CD4-positive, alpha-beta memory T cell (primary cell): ENCODE measurements around the gene SNX15. TPM values are rescaled to one million over a fixed set of nuclear protein-coding genes. Genes with fewer than 3 reads are reported as not detected.

Experiments
- CTCF ChIA-PET: fragments of 350-600 bp; sonication (Branson Sonifier 250); formaldehyde crosslinking; loops from one replicate; lab custom pipeline; 2021; ENCODE audit warnings: inconsistent platforms; ENCODE audit not compliant: partially characterized antibody; lab: Charles Lee
- POLR2A ChIA-PET: fragments of 350-600 bp; sonication (Branson Sonifier 250); formaldehyde crosslinking; loops from one replicate; lab custom pipeline; 2021; ENCODE audit not compliant: partially characterized antibody; lab: Charles Lee
- DNase-seq, 5 donors: peaks; one replicate each; pipeline versions ENCODE4 v3.0.0 to v3.0.0-alpha.2; 2020 to 2022; ENCODE audit warnings: mixed read lengths in 1 of 5
- H3K27ac ChIP-seq: one replicate; pipeline ENCODE4 v1.7.0; 2013; ENCODE audit warnings: low read depth, low read length
- H3K27me3 ChIP-seq: 2 replicates; pipeline ENCODE4 v1.7.0; 2013; ENCODE audit warnings: mild to moderate bottlenecking, low read length, moderate library complexity; ENCODE audit not compliant: insufficient read depth
- H3K36me3 ChIP-seq: 2 replicates; pipeline ENCODE4 v1.7.0; 2013; ENCODE audit warnings: mild to moderate bottlenecking, low read length, moderate library complexity; ENCODE audit not compliant: insufficient read depth
- H3K4me1 ChIP-seq: 2 replicates; pipeline ENCODE4 v1.7.0; 2013; ENCODE audit warnings: mild to moderate bottlenecking, low read length, moderate library complexity; ENCODE audit not compliant: insufficient read depth
- H3K4me3 ChIP-seq, 2 donors: one replicate each; pipeline ENCODE4 v1.7.0; 2013; ENCODE audit warnings: low read length in 2 of 2, mild to moderate bottlenecking in 1 of 2
- H3K9me3 ChIP-seq, 2 donors: one replicate each; pipeline ENCODE4 v1.7.0; 2013; ENCODE audit warnings: low read length in 2 of 2, control low read depth in 1 of 2; ENCODE audit not compliant: control insufficient read depth in 1 of 2
- H3K27ac Mint-ChIP-seq, 7 donors: one replicate each; pipeline ENCODE4 v1.8.0; 2020 to 2021; ENCODE audit warnings: mixed read lengths in 7 of 7, mild to moderate bottlenecking in 6 of 7, inconsistent platforms in 3 of 7, moderate library complexity in 3 of 7
- H3K27me3 Mint-ChIP-seq, 2 donors: one replicate each; pipeline ENCODE4 v1.8.0; 2020 to 2021; ENCODE audit warnings: mixed read lengths in 2 of 2
- H3K36me3 Mint-ChIP-seq, 2 donors: one replicate each; pipeline ENCODE4 v1.8.0; 2020 to 2021; ENCODE audit warnings: mixed read lengths in 2 of 2, inconsistent platforms in 1 of 2, mild to moderate bottlenecking in 1 of 2
- H3K4me1 Mint-ChIP-seq, 4 donors: one replicate each; pipeline ENCODE4 v1.8.0; 2020 to 2021; ENCODE audit warnings: mixed read lengths in 4 of 4, mild to moderate bottlenecking in 1 of 4
- H3K4me3 Mint-ChIP-seq, 8 donors: one replicate each; pipeline ENCODE4 v1.8.0; 2020 to 2021; ENCODE audit warnings: mixed read lengths in 8 of 8, mild to moderate bottlenecking in 7 of 8, moderate library complexity in 6 of 8, inconsistent platforms in 3 of 8
- H3K9me3 Mint-ChIP-seq, 8 donors: one replicate each; pipeline ENCODE4 v1.8.0; 2020 to 2021; ENCODE audit warnings: mixed read lengths in 8 of 8, mild to moderate bottlenecking in 5 of 8, inconsistent platforms in 3 of 8, moderate library complexity in 1 of 8
- intact Hi-C: fragments of 100-400 bp; cut with micrococcal nuclease; formaldehyde crosslinking; loops from one replicate; pipeline ENCODE4 v1.15.1; 2023
- polyA plus RNA-seq, 2 donors: library from polyadenylated mRNA; unstranded; fragments of 300-500 nt; fragmentation: Illumina TruSeq; gene quantifications; one replicate each; pipeline ENCODE4 v1.2.3, GENCODE V29; 2021
- total RNA-seq, 2 experiments: library from RNA; stranded (reverse); gene quantifications; one replicate each; pipeline ENCODE4 v1.2.3, GENCODE V29; 2021

SNX15 gene
- total and polyA plus RNA-seq, 4 experiments from 2014 or later, result 19.8 to 26.7 (median 23.9) TPM

DNA sequence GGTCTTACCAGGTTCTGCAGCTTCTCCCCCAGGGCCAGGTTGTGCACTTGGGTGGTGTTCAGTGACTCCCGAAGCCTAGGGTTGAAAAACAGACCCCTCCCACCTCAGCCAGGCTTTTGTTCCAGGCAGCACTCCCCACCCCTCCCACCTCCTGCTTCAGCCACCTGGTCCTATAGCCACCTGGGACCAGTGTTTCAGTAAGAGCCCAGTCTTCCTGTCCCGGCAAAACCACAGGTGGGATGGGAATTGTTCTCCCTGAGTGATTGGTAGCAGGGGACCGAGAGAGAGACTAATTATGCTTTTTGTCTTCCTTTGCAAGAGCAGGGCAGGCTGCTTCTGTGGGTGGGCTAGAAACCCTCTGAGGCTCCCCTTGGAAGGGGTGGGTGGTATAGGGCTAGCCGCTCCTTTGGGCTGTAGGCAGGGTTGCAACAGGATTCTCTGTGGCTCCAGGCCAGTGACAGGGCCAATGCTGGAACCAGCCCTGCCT lies 39.6 kb downstream of the SNX15 start:
- DNase-seq, result no peak
- H3K27me3 Mint-ChIP-seq, result no peaks in the 10 kb centered on the region
- no peaks in the 10 kb centered on the region for H3K27me3 ChIP-seq
- H3K36me3 ChIP-seq, result no peaks in the 10 kb centered on the region
- no peaks in the 10 kb centered on the region for H3K9me3 Mint-ChIP-seq
- H3K4me3 ChIP-seq, result no peak overlapping the region
- POLR2A ChIA-PET, result no interaction called here
- H3K36me3 Mint-ChIP-seq, result no peaks in the 10 kb centered on the region
- H3K4me1 Mint-ChIP-seq, result no peaks in the 10 kb centered on the region
- no peak overlapping the region for H3K4me3 Mint-ChIP-seq
- CTCF ChIA-PET, result no interaction called here
- intact Hi-C loops, result no loop called here
- no peaks in the 10 kb centered on the region for H3K4me1 ChIP-seq
- no peak overlapping the region for H3K27ac Mint-ChIP-seq
- H3K9me3 ChIP-seq, result no peaks in the 10 kb centered on the region
- no peak overlapping the region for H3K27ac ChIP-seq

DNA sequence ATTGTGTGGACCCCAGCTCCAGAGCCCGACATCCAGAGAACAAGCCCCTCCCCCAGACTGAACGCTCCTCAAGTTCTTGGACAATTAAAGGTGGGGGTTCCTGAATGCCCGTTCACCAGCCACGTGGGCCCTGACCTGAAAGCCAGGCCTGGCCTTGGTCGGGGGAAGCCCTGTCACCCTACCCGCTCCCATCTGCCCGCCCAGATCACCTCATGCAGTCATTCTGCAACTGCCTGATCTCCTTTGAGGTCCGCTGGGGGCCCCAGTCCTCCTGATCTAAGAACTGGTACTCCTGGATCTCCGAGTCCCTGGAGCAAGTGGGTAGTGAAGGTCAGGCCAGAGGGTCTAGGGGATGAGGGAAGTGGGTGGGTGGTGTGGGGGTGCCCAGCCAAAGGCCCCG lies 40.2 kb downstream of the SNX15 start:
- no peaks in the 10 kb centered on the region for H3K9me3 ChIP-seq
- no peak overlapping the region for H3K27ac ChIP-seq
- no peak overlapping the region for H3K4me3 ChIP-seq
- ChIA-PET CTCF (no interaction called here), POLR2A (no interaction called here)
- no peak for DNase-seq
- no peaks in the 10 kb centered on the region for H3K27me3 Mint-ChIP-seq
- H3K4me1 Mint-ChIP-seq, result no peaks in the 10 kb centered on the region
- no peaks in the 10 kb centered on the region for H3K36me3 Mint-ChIP-seq
- no peaks in the 10 kb centered on the region for H3K36me3 ChIP-seq
- H3K9me3 Mint-ChIP-seq, result no peaks in the 10 kb centered on the region
- intact Hi-C loops, result no loop called here
- no peaks in the 10 kb centered on the region for H3K27me3 ChIP-seq
- H3K4me1 ChIP-seq, result no peaks in the 10 kb centered on the region
- no peak overlapping the region for H3K27ac Mint-ChIP-seq
- no peak overlapping the region for H3K4me3 Mint-ChIP-seq

GRCh38 chr11:65069217-65069616 lies 42.0 kb downstream of the SNX15 start:
- no peaks in the 10 kb centered on the region for H3K36me3 ChIP-seq
- CTCF ChIA-PET, result interaction anchor here (1.3 kb wide), 1 partner anchor 9 kb away, joined by 4 read pairs; no protein-coding TSS in a partner anchor
- H3K27me3 Mint-ChIP-seq, result no peaks in the 10 kb centered on the region
- H3K4me3 ChIP-seq, result no peak overlapping the region
- no peaks in the 10 kb centered on the region for H3K4me1 Mint-ChIP-seq
- no peak overlapping the region for H3K27ac ChIP-seq
- H3K9me3 ChIP-seq, result no peaks in the 10 kb centered on the region
- no peaks in the 10 kb centered on the region for H3K4me1 ChIP-seq
- no peak for DNase-seq
- no peak overlapping the region for H3K27ac Mint-ChIP-seq
- H3K27me3 ChIP-seq, result no peaks in the 10 kb centered on the region
- POLR2A ChIA-PET, result no interaction called here
- no peak overlapping the region for H3K4me3 Mint-ChIP-seq
- H3K9me3 Mint-ChIP-seq, result peaks cover 0 to 2% (median 0%) of the 10 kb centered on the region in 8 donors
- no peaks in the 10 kb centered on the region for H3K36me3 Mint-ChIP-seq
- intact Hi-C loops, result no loop called here

- Mint-ChIP-seq H3K4me3 (no peak overlapping the region), H3K27ac (no peak overlapping the region), H3K9me3 (peaks cover 0 to 2% (median 0%) of the 10 kb centered on the region in 8 donors), H3K36me3 (no peaks in the 10 kb centered on the region), H3K27me3 (no peaks in the 10 kb centered on the region), H3K4me1 (no peaks in the 10 kb centered on the region)
- no peaks in the 10 kb centered on the region for H3K4me1 ChIP-seq
- ChIA-PET CTCF (interaction anchor here (9.5 kb wide), 1 partner anchor 60 kb away, joined by 57 read pairs; the partner anchor contains the start of gene ARL2), POLR2A (no interaction called here)
- H3K4me3 ChIP-seq, result no peak overlapping the region
- H3K27me3 ChIP-seq, result no peaks in the 10 kb centered on the region
- H3K9me3 ChIP-seq, result no peaks in the 10 kb centered on the region
- H3K36me3 ChIP-seq, result no peaks in the 10 kb centered on the region
- no peak overlapping the region for H3K27ac ChIP-seq
- DNase-seq, result no peak
- intact Hi-C loops, result no loop called here
Measured at GRCh38 chr11:65071907-65072630, 44.8 kb downstream of the SNX15 start.

DNA sequence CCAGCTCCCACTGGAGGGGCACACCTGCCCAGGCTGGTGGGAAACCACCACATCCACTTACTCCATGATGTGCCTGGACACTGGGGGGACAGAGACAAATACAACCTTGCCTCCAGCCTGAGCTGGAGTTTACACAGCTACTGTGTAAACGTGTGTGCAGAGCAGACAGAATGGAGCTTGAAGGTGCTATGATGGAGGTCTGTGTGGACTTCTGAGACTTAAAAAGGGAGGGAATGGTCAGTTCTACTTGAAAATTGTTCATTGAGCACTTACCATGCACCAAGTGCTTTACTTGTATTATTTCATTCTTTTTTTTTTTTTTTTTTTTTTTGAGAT lies 45.4 kb downstream of the SNX15 start:
- peaks cover 0 to 2% (median 0%) of the 10 kb centered on the region in 8 donors for H3K9me3 Mint-ChIP-seq
- DNase-seq, result no peak
- no peaks in the 10 kb centered on the region for H3K27me3 Mint-ChIP-seq
- ChIA-PET CTCF (interaction anchor here (9.5 kb wide), 1 partner anchor 61 kb away, joined by 57 read pairs; the partner anchor contains the start of gene ARL2), POLR2A (no interaction called here)
- peak overlapping the region in 1 of 7 donors; percentile 36 for H3K27ac Mint-ChIP-seq
- Histone ChIP-seq H3K9me3 (no peaks in the 10 kb centered on the region), H3K27me3 (no peaks in the 10 kb centered on the region), H3K36me3 (no peaks in the 10 kb centered on the region), H3K4me3 (no peak overlapping the region), H3K27ac (no peak overlapping the region), H3K4me1 (no peaks in the 10 kb centered on the region)
- intact Hi-C loops, result no loop called here
- H3K36me3 Mint-ChIP-seq, result no peaks in the 10 kb centered on the region
- no peak overlapping the region for H3K4me3 Mint-ChIP-seq
- H3K4me1 Mint-ChIP-seq, result no peaks in the 10 kb centered on the region

DNA sequence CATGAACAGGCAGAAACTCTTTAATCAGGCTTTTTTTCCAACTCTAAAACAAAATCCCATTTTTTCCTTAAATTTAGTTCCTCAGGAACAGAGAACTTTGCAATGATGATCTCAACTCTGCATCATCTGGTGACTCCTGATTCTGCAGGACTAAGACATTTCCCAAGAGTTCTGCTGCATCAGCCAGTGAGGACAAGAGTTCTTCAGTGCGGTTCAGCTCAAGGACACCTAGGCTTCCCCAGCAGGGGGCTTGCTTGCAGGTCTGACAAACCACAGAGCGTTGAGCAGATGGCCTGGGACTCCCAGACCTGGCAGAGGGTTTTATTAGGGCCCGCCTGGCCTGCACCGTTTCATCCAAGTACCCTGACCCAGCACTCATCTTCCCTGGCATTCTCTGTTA lies 50.2 kb downstream of the SNX15 start:
- POLR2A ChIA-PET, result interaction anchor here (1.1 to 1.3 kb wide), 2 partner anchors 37 to 44 kb away, joined by 3 read pairs; partner anchors contain the start of genes FAU, MRPL49 and SAC3D1
- no peaks in the 10 kb centered on the region for H3K36me3 Mint-ChIP-seq

GRCh38 chr11:65078151-65078550 lies 50.9 kb downstream of the SNX15 start:
- Histone ChIP-seq H3K36me3 (no peaks in the 10 kb centered on the region), H3K4me1 (peaks cover 18% of the 10 kb centered on the region), H3K9me3 (no peaks in the 10 kb centered on the region), H3K27ac (peak overlapping the region; percentile 35), H3K27me3 (no peaks in the 10 kb centered on the region), H3K4me3 (no peak overlapping the region)
- intact Hi-C loops, result loop anchor here (1.0 to 5.0 kb wide), 4 partner anchors 37 to 231 kb away; partner anchors contain the start of genes SAC3D1 and SNX15
- CTCF ChIA-PET, result interaction anchor here (0.7 to 9.5 kb wide), 8 partner anchors 10 to 66 kb away, joined by 3 to 57 read pairs (median 4); partner anchors contain the start of genes ARL2, SAC3D1 and SYVN1
- no peaks in the 10 kb centered on the region for H3K36me3 Mint-ChIP-seq
- POLR2A ChIA-PET, result interaction anchor here (0.7 to 1.3 kb wide), 3 partner anchors 33 to 44 kb away, joined by 3 read pairs; partner anchors contain the start of genes FAU, MRPL49, SAC3D1 and TM7SF2
- H3K27me3 Mint-ChIP-seq, result no peaks in the 10 kb centered on the region
- peak overlapping the region in 2 of 8 donors; percentile 9 to 30 for H3K4me3 Mint-ChIP-seq
- peak overlapping the region; percentile 42 to 93 (median 81) for H3K27ac Mint-ChIP-seq
- peaks cover 4 to 22% (median 12%) of the 10 kb centered on the region in 4 donors for H3K4me1 Mint-ChIP-seq
- H3K9me3 Mint-ChIP-seq, result no peaks in the 10 kb centered on the region
- peak; percentile 71 to 75 (median 72) for DNase-seq

More for the DNA sequence above, 50.2 kb downstream of the SNX15 start:
- Mint-ChIP-seq H3K4me1 (peaks cover 4 to 17% (median 9%) of the 10 kb centered on the region in 4 donors), H3K4me3 (no peak overlapping the region), H3K9me3 (peaks cover 0 to 2% (median 0%) of the 10 kb centered on the region in 8 donors), H3K27me3 (no peaks in the 10 kb centered on the region), H3K27ac (no peak overlapping the region)
- H3K4me1 ChIP-seq, result peaks cover 15% of the 10 kb centered on the region
- CTCF ChIA-PET, result interaction anchor here (1.0 to 9.5 kb wide), 4 partner anchors 37 to 66 kb away, joined by 3 to 57 read pairs (median 6); partner anchors contain the start of genes ARL2, SAC3D1 and SYVN1
- H3K27ac ChIP-seq, result no peak overlapping the region
- no peak for DNase-seq
- H3K27me3 ChIP-seq, result no peaks in the 10 kb centered on the region
- H3K9me3 ChIP-seq, result no peaks in the 10 kb centered on the region
- no peak overlapping the region for H3K4me3 ChIP-seq
- no peaks in the 10 kb centered on the region for H3K36me3 ChIP-seq
- intact Hi-C loops, result loop anchor here (5.0 kb wide), 1 partner anchor 230 kb away; no protein-coding TSS in a partner anchor
